Measurements from ENCODE around the gene ZAP70.

- no peak for TF ChIP-seq POLR2A (IDR thresholded peaks at IDR 0.05)
- TF ChIP-seq, protein P1, sequence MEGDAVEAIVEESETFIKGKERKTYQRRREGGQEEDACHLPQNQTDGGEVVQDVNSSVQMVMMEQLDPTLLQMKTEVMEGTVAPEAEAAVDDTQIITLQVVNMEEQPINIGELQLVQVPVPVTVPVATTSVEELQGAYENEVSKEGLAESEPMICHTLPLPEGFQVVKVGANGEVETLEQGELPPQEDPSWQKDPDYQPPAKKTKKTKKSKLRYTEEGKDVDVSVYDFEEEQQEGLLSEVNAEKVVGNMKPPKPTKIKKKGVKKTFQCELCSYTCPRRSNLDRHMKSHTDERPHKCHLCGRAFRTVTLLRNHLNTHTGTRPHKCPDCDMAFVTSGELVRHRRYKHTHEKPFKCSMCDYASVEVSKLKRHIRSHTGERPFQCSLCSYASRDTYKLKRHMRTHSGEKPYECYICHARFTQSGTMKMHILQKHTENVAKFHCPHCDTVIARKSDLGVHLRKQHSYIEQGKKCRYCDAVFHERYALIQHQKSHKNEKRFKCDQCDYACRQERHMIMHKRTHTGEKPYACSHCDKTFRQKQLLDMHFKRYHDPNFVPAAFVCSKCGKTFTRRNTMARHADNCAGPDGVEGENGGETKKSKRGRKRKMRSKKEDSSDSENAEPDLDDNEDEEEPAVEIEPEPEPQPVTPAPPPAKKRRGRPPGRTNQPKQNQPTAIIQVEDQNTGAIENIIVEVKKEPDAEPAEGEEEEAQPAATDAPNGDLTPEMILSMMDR (IDR thresholded peaks at IDR 0.05) = no peak
These were observed 19.3 kb downstream of the ZAP70 start for GRCh38 chr2:97732436-97733340.

Data from tibial nerve (tissue), 3 donors.